SK-N-SH treated with all-trans-retinoic acid at 6 μM for 48 hours (cell line): Measurements from ENCODE around the gene ENAH.

Source experiments
- ARNTL ChIP-seq: fragments of 450-650 bp; formaldehyde crosslinking; IDR thresholded peaks from 2 replicates; pipeline ENCODE4 v1.5.0; 2020; ENCODE audit warnings: low read depth, mild to moderate bottlenecking, moderate library complexity, borderline replicate concordance
- ESRRG ChIP-seq: fragments of 250-450 bp; sonication (Bioruptor Pico); IDR thresholded peaks from 2 replicates; pipeline ENCODE4 v1.6.1; 2021; ENCODE audit warnings: mild to moderate bottlenecking
- ISL1 ChIP-seq: fragments of 250-450 bp; sonication (Bioruptor Pico); IDR thresholded peaks from 2 replicates; pipeline ENCODE4 v2.1.2; 2022; ENCODE audit warnings: mild to moderate bottlenecking, moderate library complexity
- OSR1 ChIP-seq: fragments of 250-450 bp; sonication (Bioruptor Pico); IDR thresholded peaks from 2 replicates; pipeline ENCODE4 v1.8.0; 2022; ENCODE audit warnings: moderate library complexity, mild to moderate bottlenecking, inconsistent platforms
- PPARA ChIP-seq: fragments of 250-450 bp; sonication (Bioruptor Pico); IDR thresholded peaks from 2 replicates; pipeline ENCODE4 v1.5.0; 2020; ENCODE audit warnings: mild to moderate bottlenecking, borderline replicate concordance
- RARB ChIP-seq: fragments of 250-450 bp; sonication (Bioruptor Pico); IDR thresholded peaks from 2 replicates; pipeline ENCODE4 v1.8.0; 2021; ENCODE audit warnings: mild to moderate bottlenecking, moderate library complexity
- TCF4 ChIP-seq: fragments of 250-450 bp; sonication (Bioruptor Pico); IDR thresholded peaks from 2 replicates; pipeline ENCODE4 v1.8.0; 2021; ENCODE audit warnings: mild to moderate bottlenecking, moderate library complexity, borderline replicate concordance
- TOX ChIP-seq: fragments of 250-450 bp; sonication (Bioruptor Pico); IDR thresholded peaks from 2 replicates; pipeline ENCODE4 v1.8.0; 2021; ENCODE audit warnings: mild to moderate bottlenecking, moderate library complexity, borderline replicate concordance
- ZC3H10 ChIP-seq: fragments of 250-450 bp; sonication (Bioruptor Pico); IDR thresholded peaks from 2 replicates; pipeline ENCODE4 v1.5.1; 2021; ENCODE audit warnings: mild to moderate bottlenecking, moderate library complexity
- ZFP3 ChIP-seq: fragments of 250-450 bp; sonication (Bioruptor Pico); IDR thresholded peaks from 2 replicates; pipeline ENCODE4 v1.5.0; 2020; ENCODE audit warnings: mild to moderate bottlenecking, moderate library complexity
- ZFP30 ChIP-seq: fragments of 450-650 bp; formaldehyde crosslinking; IDR thresholded peaks from 2 replicates; pipeline ENCODE4 v1.5.0; 2022; ENCODE audit warnings: mild to moderate bottlenecking, moderate library complexity
- ZNF8 ChIP-seq: fragments of 450-650 bp; formaldehyde crosslinking; IDR thresholded peaks from 2 replicates; pipeline ENCODE4 v1.5.0; 2020; ENCODE audit warnings: mild to moderate bottlenecking, moderate library complexity
- TF ChIP-seq, protein P1 (sequence below): fragments of 250-450 bp; sonication (Bioruptor Pico); IDR thresholded peaks from 2 replicates; pipeline ENCODE4 v1.5.1; 2020; ENCODE audit warnings: low read depth, mild to moderate bottlenecking, moderate library complexity
- TF ChIP-seq, protein P2 (sequence below): fragments of 250-450 bp; sonication (Bioruptor Pico); IDR thresholded peaks from 2 replicates; pipeline ENCODE4 v1.8.0; 2020; ENCODE audit warnings: mild to moderate bottlenecking, moderate library complexity, borderline replicate concordance

GRCh38 chr1:225654277-225654597, 1.3 kb upstream of the ENAH start:
- no peak for TF ChIP-seq ZFP3 (CRISPR knock-in tag)
- no peak for TF ChIP-seq PPARA (CRISPR knock-in tag)
- no peak for TF ChIP-seq ARNTL (CRISPR knock-in tag)
- no peak for TF ChIP-seq ESRRG (CRISPR knock-in tag)
- TF ChIP-seq, protein P1, sequence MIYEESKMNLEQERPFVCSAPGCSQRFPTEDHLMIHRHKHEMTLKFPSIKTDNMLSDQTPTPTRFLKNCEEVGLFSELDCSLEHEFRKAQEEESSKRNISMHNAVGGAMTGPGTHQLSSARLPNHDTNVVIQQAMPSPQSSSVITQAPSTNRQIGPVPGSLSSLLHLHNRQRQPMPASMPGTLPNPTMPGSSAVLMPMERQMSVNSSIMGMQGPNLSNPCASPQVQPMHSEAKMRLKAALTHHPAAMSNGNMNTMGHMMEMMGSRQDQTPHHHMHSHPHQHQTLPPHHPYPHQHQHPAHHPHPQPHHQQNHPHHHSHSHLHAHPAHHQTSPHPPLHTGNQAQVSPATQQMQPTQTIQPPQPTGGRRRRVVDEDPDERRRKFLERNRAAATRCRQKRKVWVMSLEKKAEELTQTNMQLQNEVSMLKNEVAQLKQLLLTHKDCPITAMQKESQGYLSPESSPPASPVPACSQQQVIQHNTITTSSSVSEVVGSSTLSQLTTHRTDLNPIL = no peak
- TF ChIP-seq ZNF8 (CRISPR knock-in tag) = no peak
- no peak for TF ChIP-seq ZFP30
- no peak for TF ChIP-seq OSR1 (CRISPR knock-in tag)
- TF ChIP-seq RARB = no peak
- no peak for TF ChIP-seq TCF4 (CRISPR knock-in tag)
- TF ChIP-seq TOX (CRISPR knock-in tag) = no peak
- no peak for TF ChIP-seq ISL1
- no peak for TF ChIP-seq ZC3H10
- TF ChIP-seq, protein P2, sequence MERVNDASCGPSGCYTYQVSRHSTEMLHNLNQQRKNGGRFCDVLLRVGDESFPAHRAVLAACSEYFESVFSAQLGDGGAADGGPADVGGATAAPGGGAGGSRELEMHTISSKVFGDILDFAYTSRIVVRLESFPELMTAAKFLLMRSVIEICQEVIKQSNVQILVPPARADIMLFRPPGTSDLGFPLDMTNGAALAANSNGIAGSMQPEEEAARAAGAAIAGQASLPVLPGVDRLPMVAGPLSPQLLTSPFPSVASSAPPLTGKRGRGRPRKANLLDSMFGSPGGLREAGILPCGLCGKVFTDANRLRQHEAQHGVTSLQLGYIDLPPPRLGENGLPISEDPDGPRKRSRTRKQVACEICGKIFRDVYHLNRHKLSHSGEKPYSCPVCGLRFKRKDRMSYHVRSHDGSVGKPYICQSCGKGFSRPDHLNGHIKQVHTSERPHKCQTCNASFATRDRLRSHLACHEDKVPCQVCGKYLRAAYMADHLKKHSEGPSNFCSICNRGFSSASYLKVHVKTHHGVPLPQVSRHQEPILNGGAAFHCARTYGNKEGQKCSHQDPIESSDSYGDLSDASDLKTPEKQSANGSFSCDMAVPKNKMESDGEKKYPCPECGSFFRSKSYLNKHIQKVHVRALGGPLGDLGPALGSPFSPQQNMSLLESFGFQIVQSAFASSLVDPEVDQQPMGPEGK (CRISPR knock-in tag) = no peak
